ENCODE measurements around the gene PRR13. TPM values are rescaled to one million over a fixed set of nuclear protein-coding genes. Genes with fewer than 3 reads are reported as not detected.

The PRR13 gene
- total and polyA plus RNA-seq, 9 of the 15 experiments (the other 6 are each of a cell fraction or from before 2014, with no cell fraction given), result 117 to 835 (median 285) TPM

DNA sequence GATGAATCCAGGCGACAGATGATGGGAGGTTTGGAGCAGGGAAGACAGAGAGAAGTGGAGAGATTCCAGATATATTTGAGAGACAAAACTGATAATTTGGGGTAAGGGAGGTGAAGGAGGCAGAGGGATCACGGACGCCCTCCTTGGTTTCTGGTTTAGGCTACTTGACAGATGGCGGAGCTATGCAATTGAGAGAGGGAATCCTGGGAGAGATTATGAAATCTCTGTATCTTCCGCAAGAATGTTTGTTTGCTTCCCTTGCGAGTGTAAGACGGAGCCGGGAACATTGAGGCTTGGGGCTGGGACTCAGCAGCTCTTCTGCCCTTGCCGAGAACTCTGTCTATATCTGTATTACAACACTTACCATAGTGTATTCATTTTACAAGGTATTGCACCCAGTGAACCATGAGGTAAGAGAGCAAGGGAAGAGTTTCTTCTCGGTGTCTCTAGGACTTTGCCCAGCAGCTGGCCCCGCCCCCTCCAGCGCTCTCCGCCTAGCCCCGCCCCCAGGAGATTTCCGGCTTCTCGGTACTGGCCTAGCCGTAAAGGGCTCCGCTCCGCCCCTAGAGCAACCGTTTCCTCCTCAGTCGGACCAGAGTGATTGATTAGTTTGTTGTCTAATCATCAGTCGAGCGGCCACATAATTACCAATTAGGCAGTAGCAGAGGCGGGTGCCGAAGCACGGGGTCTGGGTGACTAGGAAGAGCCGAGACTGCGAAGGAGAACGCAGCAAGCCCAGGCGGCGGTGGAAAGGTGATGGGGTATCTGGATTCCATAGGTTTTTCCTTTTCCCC is at the start of gene PRR13 (continued):
- TF ChIP-seq KDM4B (IDR thresholded peaks at IDR 0.05; ENCODE audit: borderline replicate concordance in 2 of 2, low read depth in 1 of 2), result no peak
- TF ChIP-seq ZNF121 (CRISPR knock-in tag; conservative IDR thresholded peaks at IDR 0.05), result no peak
- TF ChIP-seq ZNF408 (CRISPR knock-in tag; IDR thresholded peaks at IDR 0.05; ENCODE audit: low read depth), result no peak
- TF ChIP-seq ZNF184 (CRISPR knock-in tag; IDR thresholded peaks at IDR 0.05), result no peak
- TF ChIP-seq TRIM24 (IDR thresholded peaks at IDR 0.05), result peak in 1 of 2 experiments; percentile 27; a peak in 1 of 4 replicates
- TF ChIP-seq NRF1 (conservative IDR thresholded peaks at IDR 0.05 in 1 of 2, IDR thresholded peaks at IDR 0.05 in 1 of 2), result peak in 1 of 2 experiments; percentile 51; a peak in 2 of 4 replicates
- TF ChIP-seq NBN (IDR thresholded peaks at IDR 0.05; ENCODE audit: low read depth), result peak; percentile 81
- TF ChIP-seq PML (IDR thresholded peaks at IDR 0.05; ENCODE audit: low read length), result peak; percentile 84
- TF ChIP-seq MEF2D (tag; conservative IDR thresholded peaks at IDR 0.05; ENCODE audit: low read depth), result 0 out of 2 replicates have a peak, but pooled peaks have one; percentile 34
- no peak for TF ChIP-seq CAMTA2 (CRISPR knock-in tag; conservative IDR thresholded peaks at IDR 0.05)
- TF ChIP-seq THRAP3 (IDR thresholded peaks at IDR 0.05; ENCODE audit: borderline replicate concordance), result no peak
- peak; percentile 82; the same call in 1 of the 2 replicates for TF ChIP-seq MBD2 (IDR thresholded peaks at IDR 0.05; ENCODE audit: borderline replicate concordance, low read depth)
- TF ChIP-seq OTX1 (CRISPR knock-in tag; IDR thresholded peaks at IDR 0.05), result 0 out of 2 replicates have a peak, but pooled peaks have one; percentile 44
- TF ChIP-seq CEBPG (CRISPR knock-in tag; IDR thresholded peaks at IDR 0.05), result peak; percentile 85
- TF ChIP-seq CEBPG (tag; conservative IDR thresholded peaks at IDR 0.05 in 1 of 2, IDR thresholded peaks at IDR 0.05 in 1 of 2), result peak; percentile 94 to 98
- no peak for TF ChIP-seq ZNF143 (CRISPR knock-in tag; IDR thresholded peaks at IDR 0.05)
- TF ChIP-seq KDM1A (IDR thresholded peaks at IDR 0.05), result peak; percentile 41 to 62; a peak in 2 of 4 replicates
- TF ChIP-seq, protein P1, sequence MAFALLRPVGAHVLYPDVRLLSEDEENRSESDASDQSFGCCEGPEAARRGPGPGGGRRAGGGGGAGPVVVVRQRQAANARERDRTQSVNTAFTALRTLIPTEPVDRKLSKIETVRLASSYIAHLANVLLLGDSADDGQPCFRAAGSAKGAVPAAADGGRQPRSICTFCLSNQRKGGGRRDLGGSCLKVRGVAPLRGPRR (CRISPR knock-in tag; IDR thresholded peaks at IDR 0.05), result no peak
- TF ChIP-seq, protein P2, sequence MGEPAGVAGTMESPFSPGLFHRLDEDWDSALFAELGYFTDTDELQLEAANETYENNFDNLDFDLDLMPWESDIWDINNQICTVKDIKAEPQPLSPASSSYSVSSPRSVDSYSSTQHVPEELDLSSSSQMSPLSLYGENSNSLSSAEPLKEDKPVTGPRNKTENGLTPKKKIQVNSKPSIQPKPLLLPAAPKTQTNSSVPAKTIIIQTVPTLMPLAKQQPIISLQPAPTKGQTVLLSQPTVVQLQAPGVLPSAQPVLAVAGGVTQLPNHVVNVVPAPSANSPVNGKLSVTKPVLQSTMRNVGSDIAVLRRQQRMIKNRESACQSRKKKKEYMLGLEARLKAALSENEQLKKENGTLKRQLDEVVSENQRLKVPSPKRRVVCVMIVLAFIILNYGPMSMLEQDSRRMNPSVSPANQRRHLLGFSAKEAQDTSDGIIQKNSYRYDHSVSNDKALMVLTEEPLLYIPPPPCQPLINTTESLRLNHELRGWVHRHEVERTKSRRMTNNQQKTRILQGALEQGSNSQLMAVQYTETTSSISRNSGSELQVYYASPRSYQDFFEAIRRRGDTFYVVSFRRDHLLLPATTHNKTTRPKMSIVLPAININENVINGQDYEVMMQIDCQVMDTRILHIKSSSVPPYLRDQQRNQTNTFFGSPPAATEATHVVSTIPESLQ (CRISPR knock-in tag; IDR thresholded peaks at IDR 0.05), result no peak

Measured in K562 (cell line).